HEK293 (cell line): Measurements from ENCODE around the gene HK2.

Experiments
- CTCF ChIA-PET: fragments of 350-600 bp; formaldehyde crosslinking; extraction: SDS; loops from one replicate; lab custom pipeline; 2021; ENCODE audit warnings: antibody characterized with exemption; lab: Yijun Ruan, JAX
- POLR2A ChIA-PET: fragments of 300-600 bp; formaldehyde crosslinking; extraction: SDS; loops from one replicate; lab custom pipeline; 2020; ENCODE audit warnings: antibody characterized with exemption, inconsistent platforms; lab: Yijun Ruan, JAX
- H3K27ac ChIP-seq: fragments of 200-500 bp; sonication (Bioruptor generic); 2 replicates; pipeline ENCODE4 v1.5.1; 2014; ENCODE audit warnings: low read depth, low read length, control low read depth, inconsistent platforms; ENCODE audit errors: extremely low read depth
- H3K36me3 ChIP-seq, 2 experiments: fragments of 200-500 bp in 1 of 2; sonication (Bioruptor generic) in 1 of 2; 1 replicate in 1 of 2; 2 replicates in 1 of 2; pipeline ENCODE4 v1.5.1; 2014 to 2017; ENCODE audit warnings: inconsistent platforms in 2 of 2, low read length in 2 of 2; ENCODE audit not compliant: control insufficient read depth in 2 of 2, insufficient read depth in 1 of 2
- H3K4me1 ChIP-seq: fragments of 200-500 bp; sonication (Bioruptor generic); 2 replicates; pipeline ENCODE4 v1.5.1; 2014; ENCODE audit warnings: mild to moderate bottlenecking, low read length, inconsistent platforms; ENCODE audit not compliant: control insufficient read depth, insufficient read depth
- H3K4me3 ChIP-seq: 2 replicates; pipeline ENCODE4 v1.5.1; 2011; ENCODE audit warnings: low read depth, mild to moderate bottlenecking, control low read depth, low read length, moderate library complexity
- H3K9me3 ChIP-seq: fragments of 200-500 bp; sonication (Bioruptor generic); 2 replicates; pipeline ENCODE4 v1.5.1; 2014; ENCODE audit warnings: low read depth, low read length, inconsistent platforms; ENCODE audit not compliant: control insufficient read depth, insufficient read depth
- ATF2 ChIP-seq: fragments of 450-650 bp; formaldehyde crosslinking; IDR thresholded peaks from 2 replicates; pipeline ENCODE4 v1.5.1; 2016; ENCODE audit warnings: missing biosample characterization, missing genetic modification characterization, low read depth
- GLIS1 ChIP-seq: fragments of 450-650 bp; formaldehyde crosslinking; IDR thresholded peaks from 2 replicates; pipeline ENCODE4 v1.5.1; 2016; ENCODE audit warnings: missing biosample characterization, missing genetic modification characterization
- GLIS2 ChIP-seq: fragments of 450-650 bp; formaldehyde crosslinking; IDR thresholded peaks from 2 replicates; pipeline ENCODE4 v1.5.1; 2016; ENCODE audit warnings: missing biosample characterization, missing genetic modification characterization
- MEIS1 ChIP-seq: sonication (generic); formaldehyde crosslinking; IDR thresholded peaks from 2 replicates; pipeline ENCODE4 v1.8.1; 2022; ENCODE audit warnings: missing genetic modification reagents, mild to moderate bottlenecking, borderline replicate concordance
- MZF1 ChIP-seq: fragments of 450-650 bp; formaldehyde crosslinking; IDR thresholded peaks from 2 replicates; pipeline ENCODE4 v1.5.1; 2017; ENCODE audit warnings: missing biosample characterization, missing genetic modification characterization, borderline replicate concordance
- OSR2 ChIP-seq: fragments of 450-650 bp; formaldehyde crosslinking; IDR thresholded peaks from 2 replicates; pipeline ENCODE4 v1.5.1; 2016; ENCODE audit warnings: missing biosample characterization, missing genetic modification characterization
- PRDM6 ChIP-seq: fragments of 450-650 bp; formaldehyde crosslinking; IDR thresholded peaks from 2 replicates; pipeline ENCODE4 v1.5.1; 2017; ENCODE audit warnings: missing biosample characterization, missing genetic modification characterization
- YY2 ChIP-seq: fragments of 450-650 bp; formaldehyde crosslinking; IDR thresholded peaks from 2 replicates; pipeline ENCODE4 v1.5.1; 2016; ENCODE audit warnings: missing biosample characterization, missing genetic modification characterization
- ZBTB11 ChIP-seq: fragments of 450-650 bp; formaldehyde crosslinking; conservative IDR thresholded peaks from 2 replicates; pipeline ENCODE4 v1.5.1; 2016; ENCODE audit warnings: low read depth, missing biosample characterization, missing genetic modification characterization
- ZNF292 ChIP-seq: fragments of 450-650 bp; formaldehyde crosslinking; IDR thresholded peaks from 2 replicates; pipeline ENCODE4 v1.5.1; 2016; ENCODE audit warnings: low read depth, missing biosample characterization, missing genetic modification characterization, borderline replicate concordance
- ZNF302 ChIP-seq: fragments of 450-650 bp; formaldehyde crosslinking; IDR thresholded peaks from 2 replicates; pipeline ENCODE4 v1.5.1; 2016; ENCODE audit warnings: missing biosample characterization, missing genetic modification characterization, low read depth
- ZNF350 ChIP-seq: fragments of 450-650 bp; formaldehyde crosslinking; IDR thresholded peaks from 2 replicates; pipeline ENCODE4 v1.5.0; 2017; ENCODE audit warnings: missing biosample characterization, mild to moderate bottlenecking, missing genetic modification characterization
- ZNF433 ChIP-seq: fragments of 450-650 bp; formaldehyde crosslinking; IDR thresholded peaks from 2 replicates; pipeline ENCODE4 v1.5.1; 2016; ENCODE audit warnings: missing biosample characterization, missing genetic modification characterization, low read depth
- ZNF510 ChIP-seq: fragments of 450-650 bp; formaldehyde crosslinking; IDR thresholded peaks from 2 replicates; pipeline ENCODE4 v1.5.1; 2018; ENCODE audit warnings: mild to moderate bottlenecking, missing genetic modification characterization, missing biosample characterization; ENCODE audit not compliant: insufficient replicate concordance
- ZNF610 ChIP-seq: fragments of 450-650 bp; formaldehyde crosslinking; IDR thresholded peaks from 2 replicates; pipeline ENCODE4 v1.5.1; 2016; ENCODE audit warnings: missing biosample characterization, missing genetic modification characterization, borderline replicate concordance
- ZNF623 ChIP-seq: fragments of 450-650 bp; formaldehyde crosslinking; IDR thresholded peaks from 2 replicates; pipeline ENCODE4 v1.5.1; 2016; ENCODE audit warnings: missing biosample characterization, missing genetic modification characterization
- ZNF701 ChIP-seq: fragments of 450-650 bp; formaldehyde crosslinking; IDR thresholded peaks from 2 replicates; pipeline ENCODE4 v1.5.1; 2016; ENCODE audit warnings: missing biosample characterization, missing genetic modification characterization
- ZNF704 ChIP-seq: fragments of 450-650 bp; formaldehyde crosslinking; IDR thresholded peaks from 2 replicates; pipeline ENCODE4 v1.5.1; 2016; ENCODE audit warnings: missing biosample characterization, missing genetic modification characterization

HK2 gene

GRCh38 chr2:74806355-74806839 lies 27.5 kb upstream of the HK2 start:
- no peak for TF ChIP-seq YY2 (tag by site-specific recombination)
- Histone ChIP-seq H3K4me1 (no peaks in the 10 kb centered on the region), H3K36me3 (no peaks in the 10 kb centered on the region), H3K9me3 (no peaks in the 10 kb centered on the region), H3K27ac (no peak overlapping the region), H3K4me3 (no peak overlapping the region)
- CTCF ChIA-PET: no interaction called here
- POLR2A ChIA-PET: no interaction called here

- ChIA-PET CTCF (no interaction called here), POLR2A (no interaction called here)
- TF ChIP-seq ZNF350 (no peak), GLIS1 (no peak)
- Histone ChIP-seq H3K36me3 (no peaks in the 10 kb centered on the region), H3K4me1 (no peaks in the 10 kb centered on the region), H3K4me3 (no peak overlapping the region), H3K9me3 (no peaks in the 10 kb centered on the region), H3K27ac (no peak overlapping the region)
Measured at GRCh38 chr2:74806920-74807319, 27.0 kb upstream of the HK2 start.

- no peak for TF ChIP-seq ZNF701 (tag by site-specific recombination)
- TF ChIP-seq ZNF292 (tag by site-specific recombination): no peak
- no peak for TF ChIP-seq MEIS1 (CRISPR knock-in tag)
- no peak for TF ChIP-seq ZNF433 (tag by site-specific recombination)
- no peak for TF ChIP-seq ZNF623 (tag by site-specific recombination)
- Histone ChIP-seq H3K9me3 (no peaks in the 10 kb centered on the region), H3K4me3 (no peak overlapping the region), H3K4me1 (no peaks in the 10 kb centered on the region; the same call in 1 of the 2 replicates), H3K27ac (no peak overlapping the region), H3K36me3 (no peaks in the 10 kb centered on the region)
- CTCF ChIA-PET: no interaction called here
- POLR2A ChIA-PET: no interaction called here
Measured at GRCh38 chr2:74812787-74813590, 20.9 kb upstream of the HK2 start.

GRCh38 chr2:74814102-74814501 lies 19.8 kb upstream of the HK2 start:
- TF ChIP-seq ZBTB11 (tag by site-specific recombination): no peak
- TF ChIP-seq GLIS1: no peak
- no peak for TF ChIP-seq GLIS2
- no peak for TF ChIP-seq MZF1
- TF ChIP-seq ZNF704 (tag by site-specific recombination): no peak
- no peak for TF ChIP-seq PRDM6 (tag by site-specific recombination)
- TF ChIP-seq ZNF510 (tag by site-specific recombination): no peak
- no peak for TF ChIP-seq ATF2 (tag by site-specific recombination)
- TF ChIP-seq OSR2 (tag by site-specific recombination): no peak
- no peak for TF ChIP-seq ZNF302 (tag by site-specific recombination)
- no peak for TF ChIP-seq ZNF610 (tag by site-specific recombination)
- H3K27ac ChIP-seq: no peak overlapping the region
- no peaks in the 10 kb centered on the region for H3K36me3 ChIP-seq
- ChIA-PET CTCF (no interaction called here), POLR2A (no interaction called here)
- H3K9me3 ChIP-seq: no peaks in the 10 kb centered on the region
- H3K4me1 ChIP-seq: no peaks in the 10 kb centered on the region; the same call in 1 of the 2 replicates
- H3K4me3 ChIP-seq: no peak overlapping the region
